HG02852 (cell line): ENCODE results near the gene BICD2.

Experiments used
- ATAC-seq: cut with Tn5 transposase; IDR thresholded peaks from one replicate; pipeline ENCODE4 v1.9.1; 2021; ENCODE audit warnings: mild to moderate bottlenecking, moderate library complexity; ENCODE audit not compliant: unreplicated experiment

The BICD2 gene

GRCh38 chr9:92749071-92749933 lies 15.3 kb downstream of the BICD2 start:
- ATAC-seq = no peak

DNA sequence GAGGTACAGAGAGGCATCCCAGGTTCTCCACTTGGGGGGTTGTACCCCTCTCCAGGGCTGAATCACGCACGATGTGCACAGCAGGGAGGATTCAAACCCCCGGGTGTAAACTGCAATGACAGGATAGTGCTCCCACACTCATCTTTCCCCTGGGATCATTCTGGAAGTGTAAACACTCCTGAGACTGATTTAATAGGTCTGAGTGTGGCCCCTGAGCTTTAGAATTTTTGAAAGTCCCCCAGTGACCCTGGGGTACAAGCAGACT lies 16.5 kb downstream of the BICD2 start:
- no peak for ATAC-seq

- ATAC-seq = no peak
Measured at GRCh38 chr9:92747459-92748232, 17.0 kb downstream of the BICD2 start.

- ATAC-seq = no peak
Measured at GRCh38 chr9:92746567-92747458, 17.8 kb downstream of the BICD2 start.

DNA sequence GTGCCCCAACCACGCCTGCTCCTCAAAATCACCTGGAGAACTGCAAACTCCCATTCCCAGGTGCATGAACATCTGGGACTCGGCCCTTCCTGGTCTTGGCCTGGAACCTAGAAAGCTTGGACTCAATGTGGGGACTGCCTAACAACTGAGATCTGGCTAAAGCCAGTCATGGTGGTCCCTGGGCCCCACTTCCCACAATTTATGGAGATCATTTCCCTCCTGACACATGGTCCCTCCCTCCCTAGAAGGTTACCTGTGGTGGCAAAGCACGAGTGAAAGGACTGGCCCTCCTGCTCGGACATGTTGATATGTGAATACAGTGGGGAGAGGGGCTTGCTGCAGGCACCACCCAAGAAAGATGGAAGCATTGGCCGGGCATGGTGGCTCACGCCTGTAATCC lies 18.8 kb downstream of the BICD2 start:
- ATAC-seq = no peak

DNA sequence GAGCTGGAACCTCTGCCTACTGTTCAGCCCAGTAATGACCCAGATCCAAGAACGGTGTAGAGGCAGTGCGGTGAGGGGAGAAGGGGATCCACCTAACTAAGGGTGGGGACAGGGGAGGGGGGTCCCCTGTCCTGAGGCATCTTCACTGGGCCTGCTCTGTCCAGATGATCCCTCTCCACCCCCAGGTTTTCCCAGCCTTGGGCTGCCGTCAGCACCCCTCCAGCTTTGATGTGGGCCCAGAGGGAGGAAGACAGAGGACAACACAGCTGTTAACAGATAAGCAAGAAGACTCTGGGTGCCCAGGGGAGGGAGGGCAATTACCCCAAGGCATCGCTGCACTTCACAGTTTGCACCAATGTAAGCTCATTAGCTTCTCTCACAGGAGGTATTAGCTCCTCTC lies 19.3 kb downstream of the BICD2 start:
- no peak for ATAC-seq

DNA sequence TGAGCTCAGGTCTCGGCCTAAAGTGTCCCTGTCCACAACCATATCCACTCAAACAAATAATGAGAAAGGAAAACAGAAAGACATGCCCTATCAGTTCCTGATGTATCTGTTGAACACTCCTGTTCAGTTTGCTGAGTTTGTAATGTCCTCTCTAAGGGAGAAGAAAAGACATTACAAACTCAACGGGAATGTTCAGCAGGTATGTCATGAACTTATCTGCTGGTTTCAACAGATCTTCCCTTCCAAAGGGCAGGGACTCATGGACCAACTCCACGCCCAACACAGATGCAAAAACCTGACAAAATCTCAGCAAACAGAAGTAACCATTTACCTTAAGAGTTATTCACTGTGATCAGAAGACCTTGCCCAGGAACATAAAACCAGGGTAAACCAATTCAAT lies 23.7 kb downstream of the BICD2 start:
- no peak for ATAC-seq

GRCh38 chr9:92740446-92740961 lies 24.1 kb downstream of the BICD2 start:
- no peak for ATAC-seq

DNA sequence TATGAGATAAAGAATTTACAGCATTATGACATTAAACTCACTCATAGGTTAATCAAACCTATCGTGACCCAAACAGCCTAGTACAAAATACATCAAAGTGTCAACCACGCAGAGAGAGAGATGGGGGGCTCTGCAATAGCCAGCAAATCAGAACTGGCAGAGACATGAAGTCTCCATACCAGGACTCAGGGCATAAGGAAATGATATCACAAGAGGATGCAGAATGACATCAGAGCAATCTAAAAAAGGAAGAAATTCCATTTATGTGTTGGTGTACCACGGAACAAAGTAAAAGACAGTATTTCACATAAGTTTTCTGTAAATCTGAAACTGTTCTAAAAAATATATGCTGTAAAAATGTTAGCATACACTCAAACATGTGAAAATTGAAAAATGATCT lies 24.6 kb downstream of the BICD2 start:
- ATAC-seq = no peak

DNA sequence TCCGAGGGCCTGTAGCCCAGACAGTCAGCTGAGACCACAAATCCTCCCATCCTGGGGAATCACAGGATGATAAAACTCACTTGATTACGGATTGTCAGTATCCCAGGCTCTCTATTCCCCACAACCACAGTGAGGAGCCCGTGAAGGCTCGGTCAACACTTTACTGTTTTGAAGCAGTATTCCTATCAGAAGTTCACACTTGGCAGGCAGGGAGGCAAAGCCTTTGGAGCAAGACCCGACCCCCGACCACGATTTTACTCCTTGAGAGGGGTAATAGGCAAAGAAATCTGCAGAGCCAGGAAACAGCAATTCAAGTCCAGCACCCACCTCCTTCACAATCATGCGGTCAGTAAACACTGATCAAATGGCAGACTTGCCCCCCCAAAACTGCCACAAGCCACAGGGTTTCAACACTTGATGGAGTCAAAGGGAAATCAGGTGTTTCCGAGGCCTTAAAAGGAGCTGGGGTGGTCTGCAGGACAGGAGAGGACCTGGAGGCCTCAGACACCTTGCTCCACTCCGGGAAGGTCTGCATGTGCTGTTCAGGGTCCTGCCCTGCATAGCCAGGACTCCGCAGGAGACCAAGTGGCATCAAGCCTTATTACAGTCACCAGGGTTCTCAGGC lies 25.2 kb downstream of the BICD2 start:
- ATAC-seq = no peak

DNA sequence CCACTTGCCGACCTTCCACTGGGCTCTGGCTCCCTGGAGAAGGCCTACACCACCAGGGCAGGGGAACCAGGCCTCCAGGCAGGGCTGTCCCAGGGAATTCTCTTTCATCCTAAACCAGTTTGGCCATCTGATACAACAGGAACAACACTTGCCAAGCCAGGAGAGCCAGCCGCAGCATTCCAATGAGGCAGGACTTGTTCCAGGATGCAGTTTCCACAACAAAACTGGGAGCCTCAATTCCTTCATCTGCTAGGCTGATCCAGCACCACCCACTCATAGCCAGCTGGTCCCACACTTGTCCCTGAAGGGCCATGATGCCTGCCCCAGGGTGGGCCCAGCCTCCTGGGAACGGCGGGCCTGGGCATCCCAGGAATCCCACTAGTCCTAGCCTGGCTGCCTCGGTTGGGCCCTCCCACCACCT lies 26.0 kb downstream of the BICD2 start:
- ATAC-seq = no peak

DNA sequence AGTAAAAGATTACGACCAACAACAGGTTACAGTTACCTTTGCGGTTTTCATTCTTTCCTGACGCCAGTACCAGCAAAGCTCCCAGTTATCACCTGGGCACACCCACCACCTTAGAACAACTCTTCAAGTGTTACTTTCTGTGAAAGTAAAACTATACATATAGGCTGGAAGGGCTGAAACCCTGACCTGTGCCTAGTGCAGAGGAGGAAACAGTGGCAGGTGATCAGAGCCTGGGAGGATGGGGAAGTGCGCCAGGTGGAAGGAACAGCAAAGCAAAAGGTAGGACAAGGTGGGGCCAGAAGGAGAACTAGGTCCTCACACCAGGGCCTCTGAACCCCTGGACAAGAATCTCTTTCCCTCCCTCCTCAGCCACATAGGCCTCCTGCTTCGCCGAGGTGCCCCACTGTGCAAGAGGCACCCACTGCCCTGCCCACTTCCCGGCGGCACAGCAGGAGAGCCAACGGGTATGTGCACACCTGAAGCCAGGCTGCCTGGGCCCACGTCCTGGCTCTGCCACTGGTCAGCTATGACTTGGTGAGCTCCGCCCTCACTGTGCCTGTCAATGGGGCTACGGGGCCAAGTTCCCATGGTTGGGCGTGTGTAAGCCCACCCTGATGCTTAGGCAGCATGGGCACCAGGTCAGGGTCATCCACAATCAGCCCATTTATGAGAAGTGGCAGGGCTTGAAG lies 26.9 kb downstream of the BICD2 start:
- ATAC-seq = no peak

DNA sequence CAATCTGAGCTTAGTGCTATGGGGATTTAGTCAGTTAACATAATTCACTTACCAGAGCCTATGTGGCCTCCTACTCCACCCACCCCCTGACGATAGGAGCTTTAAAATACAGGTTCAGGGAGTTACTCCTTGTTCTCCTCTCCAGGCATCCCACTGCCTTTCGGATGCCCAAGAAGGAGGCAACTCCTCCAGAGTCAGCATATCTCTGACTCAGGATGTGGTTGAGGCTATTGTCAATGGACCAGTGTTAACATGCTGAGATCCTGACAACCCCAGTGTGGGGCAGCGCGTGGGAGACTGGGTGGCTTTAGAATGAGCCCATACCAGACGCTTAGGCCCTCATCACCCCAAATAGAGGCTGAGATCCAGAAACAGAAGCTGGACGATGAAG lies 27.4 kb downstream of the BICD2 start:
- no peak for ATAC-seq

DNA sequence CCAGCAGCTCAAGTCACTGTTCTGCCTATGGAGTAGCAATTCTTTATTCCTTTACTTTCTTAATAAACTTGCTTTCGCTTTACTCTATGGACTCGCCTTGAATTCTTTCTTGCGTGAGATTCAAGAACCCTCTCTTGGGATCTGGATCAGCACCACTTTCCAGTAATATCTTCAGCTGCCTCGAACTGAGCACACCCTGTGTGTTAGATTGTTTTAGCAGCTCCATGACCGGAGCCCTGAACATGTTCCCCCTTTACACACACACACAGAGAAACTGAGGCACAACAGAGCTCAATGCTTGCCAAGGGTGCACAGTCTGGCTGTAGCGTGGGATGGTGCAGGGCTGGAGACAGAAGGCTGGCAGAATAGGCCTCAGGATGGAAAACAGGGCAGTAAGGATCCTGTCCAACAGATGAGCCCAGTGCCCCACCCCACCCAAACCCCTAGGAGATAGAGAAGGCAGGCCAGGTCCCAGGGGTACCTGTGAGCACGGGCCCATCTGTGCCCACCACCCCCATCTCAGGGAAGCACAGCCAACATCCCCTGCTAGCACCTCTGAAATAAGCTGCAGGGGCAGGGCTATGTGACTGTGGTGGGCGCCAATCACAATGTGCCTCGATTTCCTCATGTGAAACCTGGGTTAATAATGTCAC lies 27.9 kb downstream of the BICD2 start:
- no peak for ATAC-seq

- no peak for ATAC-seq
Measured at GRCh38 chr9:92735636-92736562, 28.7 kb downstream of the BICD2 start.

DNA sequence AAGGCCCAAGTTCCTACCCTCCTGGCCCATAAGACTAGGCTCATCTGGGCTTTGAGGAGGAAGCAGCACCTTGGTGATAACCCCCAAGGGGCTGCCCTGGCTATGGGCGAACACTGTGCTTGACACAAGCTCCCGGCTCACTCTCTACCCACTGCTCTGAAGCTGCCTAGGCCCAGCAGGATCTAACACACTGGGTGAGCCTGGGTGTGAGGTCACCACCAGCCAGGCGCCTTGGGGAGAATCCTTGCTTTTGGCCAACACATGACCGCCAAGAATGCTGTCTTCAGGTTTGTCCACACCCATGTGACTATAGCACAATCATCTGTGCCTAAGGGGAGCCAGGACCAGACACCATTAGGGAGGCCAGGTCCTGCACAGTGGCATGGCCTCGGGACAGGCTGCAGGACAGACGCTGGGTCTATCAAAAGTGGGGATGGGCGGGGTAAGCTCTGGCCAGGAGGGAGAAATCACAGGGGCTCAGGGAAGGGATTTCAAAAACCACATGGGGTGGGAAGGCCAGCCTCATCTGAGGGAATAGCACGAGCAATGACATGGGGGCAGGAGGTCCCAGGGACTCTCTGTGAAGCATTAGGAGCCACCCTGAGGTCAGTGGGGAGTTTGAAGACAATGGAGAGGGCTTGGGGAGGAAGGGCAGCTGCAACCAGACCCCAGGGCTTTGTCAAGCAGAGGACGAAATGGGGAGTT lies 29.6 kb downstream of the BICD2 start:
- ATAC-seq = no peak

DNA sequence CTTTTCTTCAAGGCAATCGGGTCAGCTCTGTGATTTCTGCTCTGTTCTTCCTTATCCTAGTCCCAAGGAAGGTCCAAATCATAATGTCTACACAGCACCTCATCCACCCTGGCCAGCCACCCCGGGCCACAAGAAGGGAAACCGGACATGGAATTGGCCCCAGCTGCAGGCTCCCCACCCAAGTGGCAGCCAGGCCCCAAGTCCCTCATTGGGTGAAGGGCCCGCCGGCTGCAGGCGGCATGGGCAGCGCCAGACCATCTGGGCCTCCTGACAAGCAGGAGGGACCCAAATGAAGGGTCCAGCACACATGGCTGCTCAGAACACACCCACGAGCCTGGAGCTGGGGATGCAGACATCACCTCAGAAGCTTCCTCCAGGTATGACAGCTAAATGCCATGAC lies 33.7 kb downstream of the BICD2 start:
- ATAC-seq = no peak

GRCh38 chr9:92729735-92730155 lies 34.9 kb downstream of the BICD2 start:
- ATAC-seq = no peak
